SH-SY5Y (cell line): ENCODE measurements around the gene C1QL1.

Experiments used
- GATA2 ChIP-seq: IDR thresholded peaks from 2 replicates; pipeline ENCODE4 v1.6.1; 2011; ENCODE audit warnings: mild to moderate bottlenecking, low read depth, low read length
- GATA3 ChIP-seq: IDR thresholded peaks from 2 replicates; pipeline ENCODE4 v1.6.1; 2011; ENCODE audit warnings: low read depth, mild to moderate bottlenecking, low read length, moderate library complexity

Gene C1QL1

GRCh38 chr17:44911133-44912001 is 56.7 kb downstream of the C1QL1 start:
- TF ChIP-seq GATA3 = no peak
- TF ChIP-seq GATA2 = no peak

GRCh38 chr17:44910231-44911106 is 57.6 kb downstream of the C1QL1 start:
- TF ChIP-seq GATA3 (no peak), GATA2 (no peak)
